ENCODE results near the gene CACNB3. TPM values are rescaled to one million over a fixed set of nuclear protein-coding genes. Genes with fewer than 3 reads are reported as not detected.
A peak's percentile ranks its signal among the peaks of the same experiment; 100 is the strongest.

Gene CACNB3
- 28.8 TPM for total RNA-seq

- ATAC-seq = peak; percentile 22
These were observed at the start of gene CACNB3 for GRCh38 chr12:48817873-48818830. Gene CACNB3, plus strand, starts transcription at chr12:48818496. Its CDS starts 434 bp downstream, at chr12:48818930.

GRCh38 chr12:48768736-48769135 is 49.6 kb upstream of the CACNB3 start:
- no peak for ATAC-seq

- ATAC-seq = no peak
These were observed 47.5 kb upstream of the CACNB3 start for GRCh38 chr12:48770756-48771155.

- no peak for ATAC-seq
These were observed 46.6 kb upstream of the CACNB3 start for GRCh38 chr12:48771588-48772112.

- ATAC-seq = no peak
These were observed 44.6 kb upstream of the CACNB3 start for GRCh38 chr12:48773686-48774085.

- ATAC-seq = no peak
These were observed 43.8 kb upstream of the CACNB3 start for GRCh38 chr12:48774516-48774915.

GRCh38 chr12:48775299-48775698 is 43.0 kb upstream of the CACNB3 start:
- ATAC-seq = no peak

- ATAC-seq = no peak
These were observed 42.2 kb upstream of the CACNB3 start for GRCh38 chr12:48775991-48776649.

- no peak for ATAC-seq
These were observed 41.3 kb upstream of the CACNB3 start for GRCh38 chr12:48776956-48777355.

- ATAC-seq = no peak
These were observed 40.5 kb upstream of the CACNB3 start for GRCh38 chr12:48777501-48778400.

GRCh38 chr12:48779869-48780268 is 38.4 kb upstream of the CACNB3 start:
- ATAC-seq = no peak

GRCh38 chr12:48780381-48781025 is 37.8 kb upstream of the CACNB3 start:
- peak; percentile 7 for ATAC-seq

GRCh38 chr12:48781750-48782456 is 36.4 kb upstream of the CACNB3 start:
- peak; percentile 4 for ATAC-seq

- ATAC-seq = no peak
These were observed 35.6 kb upstream of the CACNB3 start for GRCh38 chr12:48782457-48783395.

- ATAC-seq = no peak
These were observed 34.9 kb upstream of the CACNB3 start for GRCh38 chr12:48783432-48783831.

- ATAC-seq = peak; percentile 6
These were observed 31.4 kb upstream of the CACNB3 start for GRCh38 chr12:48786591-48787544.

GRCh38 chr12:48787791-48788523 is 30.3 kb upstream of the CACNB3 start:
- ATAC-seq = peak; percentile 22

- ATAC-seq = peak; percentile 25
These were observed 29.8 kb upstream of the CACNB3 start for GRCh38 chr12:48788524-48788853.
